ENCODE measurements around the gene TARS2.

GRCh38 chr1:150548632-150549495 is 61.6 kb downstream of the TARS2 start, which contains the start of gene ADAMTSL4:
- TF ChIP-seq, protein P1, sequence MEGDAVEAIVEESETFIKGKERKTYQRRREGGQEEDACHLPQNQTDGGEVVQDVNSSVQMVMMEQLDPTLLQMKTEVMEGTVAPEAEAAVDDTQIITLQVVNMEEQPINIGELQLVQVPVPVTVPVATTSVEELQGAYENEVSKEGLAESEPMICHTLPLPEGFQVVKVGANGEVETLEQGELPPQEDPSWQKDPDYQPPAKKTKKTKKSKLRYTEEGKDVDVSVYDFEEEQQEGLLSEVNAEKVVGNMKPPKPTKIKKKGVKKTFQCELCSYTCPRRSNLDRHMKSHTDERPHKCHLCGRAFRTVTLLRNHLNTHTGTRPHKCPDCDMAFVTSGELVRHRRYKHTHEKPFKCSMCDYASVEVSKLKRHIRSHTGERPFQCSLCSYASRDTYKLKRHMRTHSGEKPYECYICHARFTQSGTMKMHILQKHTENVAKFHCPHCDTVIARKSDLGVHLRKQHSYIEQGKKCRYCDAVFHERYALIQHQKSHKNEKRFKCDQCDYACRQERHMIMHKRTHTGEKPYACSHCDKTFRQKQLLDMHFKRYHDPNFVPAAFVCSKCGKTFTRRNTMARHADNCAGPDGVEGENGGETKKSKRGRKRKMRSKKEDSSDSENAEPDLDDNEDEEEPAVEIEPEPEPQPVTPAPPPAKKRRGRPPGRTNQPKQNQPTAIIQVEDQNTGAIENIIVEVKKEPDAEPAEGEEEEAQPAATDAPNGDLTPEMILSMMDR (IDR thresholded peaks at IDR 0.05; ENCODE audit: low read depth, low read length): no peak
- TF ChIP-seq POLR2A (IDR thresholded peaks at IDR 0.05; ENCODE audit: extremely low read depth, insufficient read length) (no peak), MAX (IDR thresholded peaks at IDR 0.05; ENCODE audit: low read depth, low read length) (no peak)

Data from NB4 (cell line).